GM12878 (cell line): Measurements from ENCODE around the gene TRAF5. TPM values are rescaled to one million over a fixed set of nuclear protein-coding genes. Genes with fewer than 3 reads are reported as not detected.

Source experiments
- ATAC-seq: fragments of 200-7000 bp; cut with Tn5 transposase; 3 replicates; pipeline ENCODE4 v1.9.1; 2020; ENCODE audit warnings: mild to moderate bottlenecking, moderate library complexity
- Bru-seq: library from RNA; stranded (reverse); fragments of 400-500 nt; gene quantifications from one replicate; lab custom pipeline; 2021; lab: Mats Ljungman, UMichigan
- BruChase-seq, 2 experiments: library from RNA; stranded (reverse); fragments of 400-500 nt; gene quantifications; one replicate each; lab custom pipeline; 2021; lab: Mats Ljungman, UMichigan
- BruUV-seq: library from RNA; stranded (reverse); fragments of 400-500 nt; replicated peaks from 2 replicates; lab custom pipeline; 2021; lab: Mats Ljungman, UMichigan
- CTCF ChIA-PET: fragments of 300-600 bp; sonication (Branson Sonifier 250); formaldehyde crosslinking; extraction: SDS; loops from one replicate; lab custom pipeline; 2021; ENCODE audit warnings: inconsistent platforms; lab: Yijun Ruan, JAX
- POLR2A ChIA-PET: fragments of 350-600 bp; formaldehyde crosslinking; extraction: SDS; loops from one replicate; lab custom pipeline; 2021; ENCODE audit warnings: inconsistent platforms; lab: Charles Lee
- RAD21 ChIA-PET: fragments of 300-600 bp; sonication (Branson Sonifier 250); formaldehyde crosslinking; loops from one replicate; lab custom pipeline; 2023; ENCODE audit warnings: antibody characterized with exemption; ENCODE audit not compliant: unreplicated experiment; lab: Charles Lee
- SMC1A ChIA-PET: fragments of 300-600 bp; sonication (Branson Sonifier 250); formaldehyde crosslinking; loops from one replicate; lab custom pipeline; 2023; ENCODE audit not compliant: unreplicated experiment, uncharacterized antibody; lab: Charles Lee
- DNase-seq: peaks from one replicate; pipeline ENCODE4 v3.0.0-alpha.2; 2011; ENCODE audit warnings: low read depth, low spot score
- FAIRE-seq: peaks from 3 replicates; lab custom pipeline; 2011; peaks lifted over from hg19 to GRCh38; lab: Jason Lieb, UNC
- H2AFZ ChIP-seq: 2 replicates; pipeline ENCODE4 v1.6.0; 2011; ENCODE audit warnings: low read depth, low read length, control low read depth; ENCODE audit not compliant: control insufficient read depth
- H3K27ac ChIP-seq: 2 replicates; pipeline ENCODE4 v1.5.1; 2011; ENCODE audit warnings: control low read depth; ENCODE audit not compliant: control insufficient read depth, insufficient read depth
- H3K27me3 ChIP-seq, 2 experiments: replicated peaks in 1 of 2; 2 replicates each; pipeline versions ENCODE4 v1.6.0 to v1.6.1; 2011; ENCODE audit warnings: low read length in 1 of 2; ENCODE audit not compliant: control insufficient read depth in 2 of 2, insufficient read depth in 2 of 2
- H3K36me3 ChIP-seq, 2 experiments: 2 replicates each; pipeline ENCODE4 v1.5.1; 2011; ENCODE audit warnings: low read length in 1 of 2; ENCODE audit not compliant: control insufficient read depth in 2 of 2, insufficient read depth in 2 of 2
- H3K4me1 ChIP-seq: 2 replicates; pipeline ENCODE4 v1.6.1; 2011; ENCODE audit warnings: mild to moderate bottlenecking, low read length, moderate library complexity, mixed read lengths; ENCODE audit not compliant: control insufficient read depth, insufficient read depth
- H3K4me2 ChIP-seq: 2 replicates; pipeline ENCODE4 v1.6.0; 2011; ENCODE audit warnings: control low read depth; ENCODE audit not compliant: control insufficient read depth, insufficient read depth
- H3K4me3 ChIP-seq: fragments of 200-600 bp; sonication (generic); 2 replicates; pipeline ENCODE4 v1.5.1; 2016
- H3K79me2 ChIP-seq: 2 replicates; pipeline ENCODE4 v1.6.0; 2011; ENCODE audit warnings: low read length; ENCODE audit not compliant: control insufficient read depth, insufficient read depth
- H3K9ac ChIP-seq: 2 replicates; pipeline ENCODE4 v1.8.0; 2011; ENCODE audit warnings: low read length, control low read depth, mixed read lengths; ENCODE audit not compliant: control insufficient read depth, insufficient read depth
- H3K9me3 ChIP-seq: replicated peaks from 3 replicates; pipeline ENCODE4 v1.5.1; 2011; ENCODE audit warnings: mild to moderate bottlenecking, low read length; ENCODE audit not compliant: control insufficient read depth, insufficient read depth
- H4K20me1 ChIP-seq: 2 replicates; pipeline ENCODE4 v1.6.0; 2011; ENCODE audit not compliant: control insufficient read depth, insufficient read depth
- BCL11A ChIP-seq: IDR thresholded peaks from 2 replicates; pipeline ENCODE4 v1.6.1; 2011; ENCODE audit warnings: low read depth, low read length
- BCLAF1 ChIP-seq: fragments of 450-650 bp; IDR thresholded peaks from 2 replicates; pipeline ENCODE4 v1.6.1; 2017; ENCODE audit warnings: antibody characterized with exemption, mild to moderate bottlenecking, moderate library complexity
- CHD2 ChIP-seq: IDR thresholded peaks from 2 replicates; pipeline ENCODE4 v1.6.1; 2011; ENCODE audit warnings: low read depth, low read length, improper control_type of control experiment, borderline replicate concordance
- GATAD2B ChIP-seq: fragments of 450-650 bp; conservative IDR thresholded peaks from 2 replicates; pipeline ENCODE4 v1.6.1; 2017; ENCODE audit warnings: low read depth, mild to moderate bottlenecking, moderate library complexity
- LARP7 ChIP-seq: fragments of 450-650 bp; IDR thresholded peaks from 2 replicates; pipeline ENCODE4 v1.6.1; 2017; ENCODE audit warnings: mild to moderate bottlenecking
- MYC ChIP-seq: IDR thresholded peaks from 2 replicates; pipeline ENCODE4 v1.6.1; 2011; ENCODE audit warnings: mild to moderate bottlenecking, low read length, moderate library complexity, inconsistent platforms; ENCODE audit not compliant: insufficient read depth, insufficient replicate concordance, insufficient read length, severe bottlenecking
- NBN ChIP-seq: fragments of 450-650 bp; IDR thresholded peaks from 2 replicates; pipeline ENCODE4 v1.6.1; 2016
- NR2F1 ChIP-seq: fragments of 450-650 bp; conservative IDR thresholded peaks from 2 replicates; pipeline ENCODE4 v1.6.1; 2017; ENCODE audit warnings: mild to moderate bottlenecking
- PAX5 ChIP-seq: IDR thresholded peaks from 2 replicates; pipeline ENCODE4 v1.6.1; 2011; ENCODE audit warnings: low read depth, low read length, borderline replicate concordance
- SMARCA5 ChIP-seq: fragments of 450-650 bp; IDR thresholded peaks from 2 replicates; pipeline ENCODE4 v1.6.1; 2017; ENCODE audit warnings: mild to moderate bottlenecking
- SUPT20H ChIP-seq: IDR thresholded peaks from 2 replicates; pipeline ENCODE4 v1.6.1; 2011; ENCODE audit warnings: low read depth, mild to moderate bottlenecking, low read length, moderate library complexity, borderline replicate concordance; ENCODE audit not compliant: control insufficient read depth
- SUZ12 ChIP-seq: fragments of 200-600 bp; sonication (generic); IDR thresholded peaks from one replicate; pipeline ENCODE4 v1.6.1; 2018; ENCODE audit warnings: antibody characterized with exemption, mild to moderate bottlenecking; ENCODE audit not compliant: unreplicated experiment
- TCF12 ChIP-seq: IDR thresholded peaks from 2 replicates; pipeline ENCODE4 v1.6.1; 2011; ENCODE audit warnings: low read depth, mild to moderate bottlenecking, low read length
- WGBS: methylation state at CpG from one replicate; pipeline ENCODE4 v1.1.6; 2016; ENCODE audit warnings: low lambda C conversion rate; ENCODE audit not compliant: insufficient replicate concordance, insufficient coverage; ENCODE audit errors: missing lambda C conversion rate; 5-methylcytosine and 5-hydroxymethylcytosine counted together
- in situ Hi-C: fragments of 300-500 bp; cut with MboI; formaldehyde crosslinking; loops from 9 replicates; pipeline ENCODE4 v1.14.3; 2018; ENCODE audit warnings: mixed read lengths
- intact Hi-C: fragments of 100-400 bp; cut with micrococcal nuclease; formaldehyde crosslinking; loops from one replicate; pipeline ENCODE4 v1.14.2; 2022; ENCODE audit not compliant: unreplicated experiment
- long read RNA-seq, 2 experiments: library from polyadenylated mRNA; unstranded; transcript quantifications; one replicate each; pipeline ENCODE4 v2.0.0, GENCODE V29; 2019 to 2020
- polyA minus RNA-seq, 3 experiments: library from RNA; depleted of rRNA, polyadenylated mRNA; stranded (reverse); fragments of >200 nt; gene quantifications; 2 replicates each; pipeline ENCODE4 v1.2.3, GENCODE V29; 2011
- polyA plus RNA-seq, 11 experiments: library from polyadenylated mRNA; depleted of rRNA in 4 of 11; unstranded in 6 of 11; stranded (reverse) in 5 of 11; fragments of >200 nt; fragmentation: Nextera tagmentation in 4 of 11; fragmentation: Illumina TruSeq in 1 of 11; extraction: Ambion mirVana in 4 of 11; extraction: Trizol in 1 of 11; gene quantifications; 1 replicate in 1 of 11; 2 replicates in 10 of 11; pipeline versions ENCODE4 v1.2.1 to v1.2.3, GENCODE V29; 2011 to 2016; ENCODE audit warnings: inconsistent platforms in 2 of 11, missing spikeins in 2 of 11, low read depth in 1 of 11
- total RNA-seq, 4 experiments: library from RNA; depleted of rRNA in 3 of 4; stranded (reverse); fragments of >200 nt in 3 of 4; fragmentation: Illumina TruSeq in 1 of 4; extraction: Trizol in 1 of 4; gene quantifications; 2 replicates each; pipeline versions ENCODE4 v1.2.1 to v1.2.3, GENCODE V29; 2013 to 2021
- TF ChIP-seq, protein P1 (sequence below): IDR thresholded peaks from 2 replicates; pipeline ENCODE4 v1.6.1; 2012; ENCODE audit warnings: low read depth, low read length, improper control_type of control experiment

Gene TRAF5
- 149 and 152 TPM in 2 replicates for total RNA-seq (2013; cell fraction: nucleolus; rRNA removed)
- total RNA-seq (2014; rRNA removed) (35.3 and 36.1 TPM in 2 replicates), total RNA-seq (2014; rRNA removed; fragmentation: Illumina TruSeq; extraction: Trizol) (25.0 and 26.5 TPM in 2 replicates), total RNA-seq (2021) (25.7 and 27.6 TPM in 2 replicates), polyA plus RNA-seq (2011; rRNA removed) (36.5 and 49.7 TPM in 2 replicates), polyA plus RNA-seq (2014; fragmentation: Illumina TruSeq; extraction: Trizol) (36.4 and 48.6 TPM in 2 replicates), polyA plus RNA-seq (2014; fragmentation: Nextera tagmentation; extraction: Ambion mirVana) (10 to 100 TPM; 10.6 to 11.8 TPM), polyA plus RNA-seq (2014; rRNA removed) (30.8 and 34.4 TPM in 2 replicates), polyA plus RNA-seq (2016; fragmentation: Nextera tagmentation; extraction: Ambion mirVana) (10 to 100 TPM; 16.7 to 19.7 TPM), polyA minus RNA-seq (2011; rRNA and poly(A)+ RNA removed) (24.5 and 25.3 TPM in 2 replicates), Bru-seq, nascent RNA (percentile 87 among the genes with signal in this experiment), BruChase-seq, experiment 1, labeled RNA remaining after a 6-hour chase (percentile 86 among the genes with signal in this experiment), BruChase-seq, experiment 2, labeled RNA remaining after a 2-hour chase (percentile 88 among the genes with signal in this experiment)
- polyA plus RNA-seq (2011; ENCODE audit: low read depth), result 17.0 TPM
- polyA plus RNA-seq (2011; cell fraction: cytosol; rRNA removed), result 23.0 TPM in 2 replicates
- 96.9 and 102 TPM in 2 replicates for polyA plus RNA-seq (2011; cell fraction: nucleus; rRNA removed)
- polyA plus RNA-seq (2012), result 18.6 and 25.1 TPM in 2 replicates
- polyA minus RNA-seq (2011; cell fraction: cytosol; rRNA and poly(A)+ RNA removed), result 8.7 and 9.8 TPM in 2 replicates
- polyA minus RNA-seq (2011; cell fraction: nucleus; rRNA and poly(A)+ RNA removed), result 45.0 and 64.3 TPM in 2 replicates
- long read RNA-seq, experiment 1, transcript TRAF5-201 (11 exons, 3,972 nt), result major isoform, 7 of 11 reads
- long read RNA-seq, experiment 1, partial matches to known transcripts, result 1 of 11 reads
- long read RNA-seq, experiment 1, other reads (novel, unspliced or antisense), result 3 of 11 reads
- long read RNA-seq, experiment 2, transcript TRAF5-201 (11 exons, 3,972 nt), result major isoform, 36 of 72 reads
- long read RNA-seq, experiment 2, partial matches to known transcripts, result 16 of 72 reads
- long read RNA-seq, experiment 2, other reads (novel, unspliced or antisense), result 18 of 72 reads

GRCh38 chr1:211326528-211327345, at the start of gene TRAF5:
TRAF5 (plus strand) TSS chr1:211326833; CDS start chr1:211353240, 26,407 bp downstream.
- SMC1A ChIA-PET, result interaction anchor here (0.6 to 3.6 kb wide), 17 partner anchors 9 to 925 kb away, joined by 3 to 29 read pairs (median 6); no protein-coding TSS in a partner anchor
- peak within 1 kb of the TSS; percentile 99 for H3K4me2 ChIP-seq
- peak within 1 kb of the TSS; percentile 68 for H3K4me3 ChIP-seq
- H3K4me1 ChIP-seq, result peaks cover 39% of the 10 kb centered on the region
- in situ Hi-C loops (loop anchor here (10.0 kb wide), 1 partner anchor 188 kb away; no protein-coding TSS in a partner anchor), intact Hi-C loops (loop anchor here (2.0 to 5.0 kb wide), 3 partner anchors 56 to 251 kb away; partner anchors contain the start of genes RCOR3 and SLC30A1)
- RAD21 ChIA-PET, result interaction anchor here (0.8 to 2.5 kb wide), 10 partner anchors 8 to 151 kb away, joined by 3 to 9 read pairs (median 3); no protein-coding TSS in a partner anchor
- WGBS, result 1% methylated on average over 35 of the region's 91 CpGs
- peak; percentile 45 for ATAC-seq
- H4K20me1 ChIP-seq, result no peaks in the 10 kb centered on the region
- no peaks in the 10 kb centered on the region for H3K27me3 ChIP-seq
- no peaks in the 10 kb centered on the region for H3K9me3 ChIP-seq
- peak; percentile 49 for FAIRE-seq
- TSS peak; percentile 89 for BruUV-seq
- peak within 1 kb of the TSS; percentile 83 for H3K9ac ChIP-seq
- H3K79me2 ChIP-seq, result peaks cover 57% of the 10 kb centered on the region
- CTCF ChIA-PET, result interaction anchor here (0.6 to 11.0 kb wide), 18 partner anchors 9 to 417 kb away, joined by 3 to 99 read pairs (median 7); no protein-coding TSS in a partner anchor
- H3K36me3 ChIP-seq, result 0 out of 4 replicates have a peak, but pooled peaks cover 0 to 4% of the 10 kb centered on the region in 2 experiments
- no peak for DNase-seq
- POLR2A ChIA-PET, result interaction anchor here (1.0 to 2.3 kb wide), 6 partner anchors 13 to 255 kb away, joined by 3 to 9 read pairs (median 4); no protein-coding TSS in a partner anchor
- H3K27ac ChIP-seq, result peak within 1 kb of the TSS; percentile 81
- peak within 1 kb of the TSS; percentile 96 for H2AFZ ChIP-seq
- TF ChIP-seq SMARCA5 (no peak), LARP7 (peak; percentile 72; the same call in 1 of the 2 replicates), SUPT20H (no peak), MYC (peak; percentile 17), TCF12 (no peak), PAX5 (no peak), CHD2 (no peak), NR2F1 (peak; percentile 47; the same call in 1 of the 2 replicates), BCLAF1 (no peak), GATAD2B (peak; percentile 53), NBN (no peak), BCL11A (no peak), SUZ12 (no peak)
- TF ChIP-seq, protein P1, sequence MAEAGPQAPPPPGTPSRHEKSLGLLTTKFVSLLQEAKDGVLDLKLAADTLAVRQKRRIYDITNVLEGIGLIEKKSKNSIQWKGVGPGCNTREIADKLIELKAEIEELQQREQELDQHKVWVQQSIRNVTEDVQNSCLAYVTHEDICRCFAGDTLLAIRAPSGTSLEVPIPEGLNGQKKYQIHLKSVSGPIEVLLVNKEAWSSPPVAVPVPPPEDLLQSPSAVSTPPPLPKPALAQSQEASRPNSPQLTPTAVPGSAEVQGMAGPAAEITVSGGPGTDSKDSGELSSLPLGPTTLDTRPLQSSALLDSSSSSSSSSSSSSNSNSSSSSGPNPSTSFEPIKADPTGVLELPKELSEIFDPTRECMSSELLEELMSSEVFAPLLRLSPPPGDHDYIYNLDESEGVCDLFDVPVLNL, result no peak
